Stimulated activated CD4-positive, alpha-beta T cell treated with anti-CD3 and anti-CD28 coated beads, Interleukin-15, amount 100 ng/mL, for 24 hours (primary cell): ENCODE data around the gene RNF207.
"Not testable (repeated sequence)": the region's sequence is repeated elsewhere in the genome, so short reads cannot be mapped to it uniquely, and the experiment has no call there.

Source experiments
- DNase-seq: peaks from one replicate; pipeline ENCODE4 v3.0.0-alpha.2; 2020

The RNF207 gene

DNA sequence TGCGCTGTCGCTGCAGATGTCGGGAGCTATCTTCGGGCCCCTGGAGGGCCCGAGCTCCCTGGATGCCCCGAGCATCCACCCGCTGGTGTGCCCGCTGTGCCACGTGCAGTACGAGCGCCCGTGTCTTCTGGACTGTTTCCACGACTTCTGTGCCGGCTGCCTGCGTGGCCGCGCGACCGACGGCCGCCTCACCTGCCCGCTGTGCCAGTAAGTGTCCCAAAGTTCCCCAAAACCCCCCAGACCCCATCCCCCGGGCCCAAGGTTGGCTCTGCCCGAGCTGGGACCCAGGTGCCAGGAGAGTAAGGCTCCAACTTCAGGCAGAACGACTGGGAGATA is 569 bp downstream of the RNF207 start:
- DNase-seq: no peak

DNA sequence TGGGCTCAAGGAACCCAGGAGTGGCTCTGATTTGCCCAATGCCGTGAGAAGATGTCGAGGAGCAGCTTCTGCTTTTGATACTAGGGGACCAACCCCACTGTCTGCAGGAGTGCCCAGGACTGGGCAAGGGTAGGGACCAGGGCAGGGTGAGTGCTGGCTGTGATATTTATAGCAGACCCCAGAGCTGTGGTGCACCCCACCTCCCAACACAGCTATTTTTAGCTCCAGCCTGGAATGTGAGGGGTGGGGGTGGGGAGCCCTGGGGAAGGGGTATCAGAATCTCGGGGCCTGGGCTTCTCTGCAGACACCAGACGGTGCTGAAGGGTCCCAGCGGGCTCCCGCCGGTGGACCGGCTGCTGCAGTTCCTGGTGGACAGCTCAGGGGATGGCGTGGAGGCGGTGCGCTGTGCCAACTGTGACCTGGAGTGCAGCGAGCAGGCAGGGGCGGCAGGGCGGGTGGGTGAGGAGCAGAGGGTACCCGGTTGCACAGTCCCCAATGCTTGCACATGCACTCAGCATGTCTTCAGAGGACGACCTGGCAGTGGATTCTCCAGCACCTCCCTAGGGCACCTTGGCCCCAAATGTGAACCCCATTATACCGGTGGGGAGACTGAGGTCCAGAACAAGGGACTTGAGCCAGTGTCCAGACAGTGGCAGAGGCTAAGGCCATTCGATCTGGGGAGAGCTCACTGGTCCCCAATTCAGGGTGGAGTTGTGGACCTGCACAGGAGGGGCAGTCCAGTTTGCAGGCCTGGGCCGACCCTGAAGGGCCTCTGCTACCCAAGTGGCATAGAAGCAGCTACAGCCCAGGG is 1.4 kb downstream of the RNF207 start:
- no peak for DNase-seq

DNA sequence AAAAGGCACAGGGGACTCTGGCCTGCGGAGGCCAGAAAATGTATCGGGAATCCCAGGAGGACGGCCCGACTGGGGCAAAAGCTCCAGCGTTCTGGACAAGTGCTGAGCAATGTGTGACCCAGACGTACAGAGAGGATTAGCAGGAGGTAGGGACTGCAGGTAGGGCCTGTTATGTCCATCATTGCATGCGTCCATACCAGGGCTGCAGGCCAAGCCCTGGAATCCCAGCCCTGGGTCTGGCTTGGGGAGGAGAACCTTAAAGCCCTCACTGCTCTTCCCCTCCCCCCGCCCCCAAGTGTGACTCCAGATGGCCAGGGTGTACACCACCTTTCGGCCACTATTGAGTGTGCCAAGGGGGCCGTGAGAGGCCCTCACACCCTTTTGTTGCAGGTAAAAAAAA is 2.0 kb downstream of the RNF207 start:
- no peak for DNase-seq

DNA sequence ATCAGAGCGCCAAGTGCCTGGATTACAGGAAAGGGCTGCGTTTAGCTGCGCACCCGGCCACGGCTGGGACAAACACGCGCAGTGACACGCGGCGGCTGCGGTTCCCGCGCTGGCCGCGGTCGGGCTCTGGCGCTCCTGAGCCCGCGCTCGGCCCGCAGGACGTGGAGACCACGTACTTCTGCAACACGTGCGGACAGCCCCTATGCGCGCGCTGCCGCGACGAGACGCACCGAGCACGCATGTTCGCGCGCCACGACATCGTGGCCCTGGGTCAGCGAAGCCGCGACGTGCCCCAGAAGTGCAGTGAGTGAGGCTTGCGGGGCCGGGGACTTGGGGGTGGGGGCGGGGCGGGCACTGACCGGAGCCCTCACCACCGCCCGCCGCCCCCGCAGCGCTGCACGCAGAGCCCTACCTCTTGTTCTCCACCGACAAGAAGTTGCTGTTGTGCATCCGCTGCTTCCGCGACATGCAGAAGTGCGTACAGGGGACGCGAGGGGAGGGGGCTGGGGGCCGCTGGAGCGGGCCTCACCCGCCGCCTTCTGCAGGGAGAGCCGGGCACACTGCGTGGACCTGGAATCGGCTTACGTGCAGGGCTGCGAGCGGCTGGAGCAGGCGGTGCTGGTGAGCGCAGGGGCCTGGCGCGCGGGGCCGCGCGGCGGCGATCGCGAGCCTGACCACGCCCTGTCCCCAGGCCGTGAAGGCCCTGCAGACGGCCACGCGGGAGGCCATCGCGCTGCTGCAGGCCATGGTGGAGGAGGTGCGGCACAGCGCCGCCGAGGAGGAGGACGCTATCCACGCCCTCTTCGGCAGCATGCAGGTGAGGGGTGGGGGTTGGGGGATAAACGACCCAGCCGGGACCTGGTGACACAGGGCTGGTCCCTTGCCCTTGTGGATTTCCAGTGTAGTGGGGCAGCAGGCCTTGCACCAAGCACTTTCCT is 3.1 kb downstream of the RNF207 start:
- peak; percentile 57 for DNase-seq

DNA sequence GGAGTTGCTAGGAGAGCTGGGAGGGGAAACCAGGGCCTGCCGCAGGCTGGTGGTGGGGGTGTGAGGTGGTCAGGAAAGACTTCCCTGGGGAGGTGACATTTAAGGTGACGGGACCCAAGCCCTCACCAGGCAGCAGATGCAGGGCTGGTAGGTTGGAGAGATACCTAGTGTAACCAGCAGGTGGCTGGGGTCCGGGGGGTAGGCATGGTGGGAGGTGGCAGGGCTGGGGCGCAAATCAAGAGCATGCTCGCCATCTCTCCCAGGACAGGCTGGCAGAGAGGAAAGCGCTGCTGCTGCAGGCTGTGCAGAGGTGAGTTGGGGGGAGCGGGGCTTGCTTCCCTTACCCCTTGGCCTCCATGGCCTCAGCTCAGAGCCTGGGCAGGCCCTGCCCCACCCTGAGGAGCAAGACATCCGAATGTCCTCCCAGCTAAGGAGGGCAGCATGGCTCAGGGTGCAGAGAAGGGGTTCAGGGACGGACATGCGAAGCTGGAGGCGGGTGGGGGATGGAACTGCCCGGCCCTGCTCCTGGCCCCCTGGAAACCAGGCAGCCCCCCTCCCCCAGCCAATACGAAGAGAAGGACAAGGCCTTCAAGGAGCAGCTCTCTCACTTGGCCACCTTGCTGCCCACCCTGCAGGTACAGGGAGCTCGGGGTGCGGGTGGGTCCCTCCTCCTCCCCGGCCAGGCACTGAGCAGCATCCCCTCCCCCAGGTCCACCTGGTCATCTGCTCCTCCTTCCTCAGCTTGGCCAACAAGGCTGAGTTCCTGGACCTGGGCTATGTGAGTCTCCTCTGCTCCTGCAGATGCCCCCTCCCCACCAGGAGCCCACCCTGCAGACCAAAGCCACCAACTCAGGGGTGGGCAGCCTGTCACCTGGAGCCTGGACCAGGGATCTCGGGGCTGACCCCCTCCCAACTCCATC is 4.0 kb downstream of the RNF207 start:
- peak; percentile 48 for DNase-seq

DNA sequence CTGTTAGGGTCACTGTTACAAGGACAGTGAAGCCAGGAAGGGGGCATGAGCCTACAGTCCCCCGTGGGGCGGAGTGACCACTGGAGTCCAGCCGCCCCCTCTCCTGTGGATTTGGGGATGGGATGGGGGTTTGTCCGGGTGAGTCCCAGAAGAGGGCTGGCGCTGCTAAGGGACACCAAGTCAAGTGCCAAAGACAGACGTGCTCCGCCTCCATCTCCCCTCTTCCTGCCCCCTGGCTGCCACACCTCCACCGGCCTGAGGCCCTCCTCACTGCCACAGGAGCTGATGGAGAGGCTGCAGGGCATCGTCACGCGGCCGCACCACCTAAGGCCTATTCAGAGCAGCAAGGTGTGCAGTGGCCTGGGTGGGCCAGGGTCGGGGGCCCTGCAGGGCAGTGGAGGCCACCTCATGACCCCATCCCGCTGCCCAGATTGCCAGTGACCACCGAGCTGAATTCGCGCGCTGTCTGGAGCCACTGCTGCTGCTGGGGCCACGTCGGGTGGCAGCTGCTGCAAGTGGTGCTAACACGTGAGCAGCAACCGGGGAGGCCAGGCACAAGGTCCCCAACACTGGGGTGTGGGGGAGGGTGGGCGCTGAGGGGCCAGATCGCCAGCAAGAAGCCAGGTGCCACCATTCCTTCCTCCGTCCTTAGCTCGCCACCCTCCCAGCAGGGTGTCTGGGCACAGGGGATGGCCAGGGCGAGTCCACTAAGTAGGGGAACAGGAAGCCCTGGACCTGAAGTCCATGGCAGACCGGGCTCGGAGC is 4.9 kb downstream of the RNF207 start:
- no peak for DNase-seq

DNA sequence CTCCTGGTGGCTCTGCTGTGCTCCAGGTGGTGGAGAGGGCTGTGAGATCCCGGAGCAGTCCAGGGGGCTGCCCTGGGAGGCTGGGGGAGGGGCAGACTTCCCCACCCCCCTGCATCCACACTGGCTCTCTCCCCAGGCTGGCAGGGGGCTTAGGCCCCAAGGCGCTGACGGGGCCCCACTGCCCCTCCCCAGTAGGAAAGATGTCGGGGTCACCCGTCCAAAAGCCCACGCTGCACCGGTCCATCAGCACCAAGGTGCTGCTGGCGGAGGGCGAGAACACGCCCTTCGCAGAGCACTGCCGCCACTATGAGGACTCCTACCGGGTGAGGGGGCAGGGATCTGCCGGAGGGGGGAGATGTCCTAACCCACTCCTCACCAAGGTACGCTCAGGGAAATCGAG is 5.8 kb downstream of the RNF207 start:
- DNase-seq: no peak

DNA sequence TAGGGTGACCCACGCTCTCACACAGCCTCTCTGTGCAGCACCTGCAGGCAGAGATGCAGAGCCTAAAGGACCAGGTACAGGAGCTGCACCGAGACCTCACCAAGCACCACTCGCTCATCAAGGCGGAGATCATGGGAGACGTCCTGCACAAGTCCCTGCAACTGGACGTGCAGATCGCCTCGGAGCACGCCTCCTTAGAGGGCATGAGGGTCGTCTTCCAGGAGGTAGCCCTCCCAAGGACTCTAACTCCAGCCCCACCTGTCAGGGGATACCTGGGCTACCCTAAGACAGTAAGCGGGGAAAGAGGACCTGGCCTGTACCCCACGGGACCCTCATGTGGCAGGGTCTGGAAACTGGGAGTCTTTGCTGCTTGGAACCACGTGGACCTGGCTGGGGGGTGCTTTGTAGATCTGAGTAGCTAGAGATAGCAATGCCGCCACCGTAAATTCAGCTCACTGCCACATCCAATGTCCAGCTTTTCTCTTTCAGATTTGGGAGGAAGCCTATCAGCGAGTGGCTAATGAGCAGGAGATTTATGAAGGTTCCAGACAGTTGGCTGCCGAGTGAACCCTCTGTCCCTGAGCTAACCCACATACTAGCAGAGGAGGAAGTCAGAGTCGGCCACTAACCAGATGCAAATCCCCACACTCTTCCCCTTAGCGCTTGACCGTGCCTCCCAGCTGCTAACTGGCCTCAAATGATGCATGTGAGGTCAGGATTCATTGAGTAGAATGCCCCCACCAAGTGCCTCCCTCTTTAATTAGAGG is 6.5 kb downstream of the RNF207 start:
- DNase-seq: no peak

DNA sequence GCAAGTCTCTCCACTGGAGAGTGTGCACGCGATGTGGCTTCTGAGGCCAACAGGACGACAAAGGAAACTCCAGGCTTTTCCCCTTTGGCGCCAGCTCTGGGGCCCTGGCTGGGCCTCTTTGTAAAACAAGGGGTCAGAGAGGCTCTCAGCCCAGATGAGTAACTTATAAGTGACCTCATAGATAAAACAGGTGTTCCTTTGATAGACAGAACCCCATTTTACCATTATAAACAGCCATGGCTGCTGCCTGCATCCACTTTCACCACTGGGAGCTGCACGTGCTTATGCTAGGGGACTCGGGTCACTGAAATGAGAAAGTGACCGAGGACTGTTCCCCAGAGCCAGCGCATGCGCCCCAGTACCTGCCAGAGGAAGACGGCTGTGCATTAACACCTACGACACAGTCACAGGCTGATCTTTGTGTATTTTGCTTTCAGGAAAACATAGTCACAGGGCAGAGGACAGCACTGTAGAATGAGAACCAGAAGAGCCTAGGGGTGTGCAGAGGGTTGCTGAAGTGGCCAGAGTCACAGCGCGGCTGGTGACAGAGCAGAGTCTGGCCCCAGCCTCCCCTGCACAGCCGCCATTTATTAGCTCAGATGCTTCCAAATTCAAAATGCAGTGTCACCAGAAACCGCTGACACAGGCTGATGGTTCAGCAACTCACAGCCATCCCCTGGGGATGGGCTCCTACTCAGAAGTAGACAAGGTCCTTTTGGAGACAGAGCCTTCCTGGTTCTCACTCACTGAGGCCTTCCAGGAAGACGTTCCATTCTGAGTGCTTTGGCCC is 12.7 kb downstream of the RNF207 start:
- no peak for DNase-seq

DNA sequence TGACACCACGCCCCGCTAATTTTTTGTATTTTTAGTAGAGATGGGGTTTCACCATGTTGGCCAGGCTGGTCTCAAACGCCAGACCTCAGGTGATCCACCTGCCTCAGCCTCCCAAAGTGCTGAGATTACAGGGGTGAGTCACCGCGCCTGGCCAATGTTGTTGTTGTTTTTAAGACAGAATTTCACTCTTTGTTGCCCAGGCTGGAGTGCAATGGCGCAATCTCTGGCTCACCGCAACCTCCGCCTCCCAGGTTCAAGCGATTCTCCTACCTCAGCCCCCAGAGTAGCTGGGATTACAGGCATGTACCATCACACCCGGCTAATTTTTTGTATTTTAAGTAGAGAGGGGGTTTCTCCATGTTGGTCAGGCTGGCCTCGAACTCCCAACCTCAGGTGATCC is 13.7 kb downstream of the RNF207 start:
- not testable (repeated sequence) for DNase-seq

DNA sequence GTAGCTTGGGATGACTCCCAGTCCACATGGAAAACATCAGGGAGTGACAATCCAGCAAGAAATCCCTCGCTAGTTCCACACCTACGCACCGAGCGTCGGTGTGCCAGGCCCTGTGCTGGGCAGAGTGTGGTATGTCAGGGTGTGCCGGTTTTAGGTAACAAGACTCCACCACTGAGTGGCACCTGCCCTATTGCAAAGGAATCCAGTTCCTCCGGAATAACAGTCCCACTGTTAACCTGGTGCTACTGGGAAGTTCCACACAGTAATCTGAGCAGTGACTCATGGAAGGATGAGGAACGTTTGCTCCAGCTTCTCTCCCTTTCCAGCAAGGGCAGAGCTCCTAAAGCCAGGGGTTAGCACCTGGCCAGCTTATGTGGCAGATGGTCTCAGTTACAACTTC is 14.3 kb downstream of the RNF207 start:
- DNase-seq: no peak

DNA sequence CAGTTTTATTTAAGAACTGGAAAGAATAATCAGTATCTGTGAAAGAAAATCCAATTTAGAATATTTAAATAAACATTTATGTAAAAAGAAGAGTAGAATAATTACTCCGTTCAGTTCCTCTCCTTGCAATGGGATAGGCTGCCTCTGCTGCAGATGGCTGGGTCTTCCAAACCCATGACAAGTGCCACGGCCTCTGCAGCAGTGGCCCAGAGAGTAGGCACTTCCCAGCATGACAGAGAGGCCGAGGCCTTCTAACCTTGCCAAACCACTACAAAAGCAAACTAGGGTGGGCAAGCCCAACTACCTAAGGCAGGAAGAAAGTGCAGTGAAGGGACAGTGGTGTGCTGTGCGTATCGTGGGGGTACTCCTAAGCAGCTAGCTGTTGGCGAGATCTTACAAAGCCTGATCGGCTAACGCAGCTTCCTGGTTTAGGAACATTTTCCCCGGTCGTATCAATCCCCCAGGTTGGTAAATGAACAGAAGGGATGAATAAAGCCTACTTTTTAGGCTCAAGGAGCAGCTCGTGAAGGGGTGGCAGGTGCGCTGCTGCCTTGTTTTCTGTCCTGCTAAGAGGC is 15.4 kb downstream of the RNF207 start:
- no peak for DNase-seq

DNA sequence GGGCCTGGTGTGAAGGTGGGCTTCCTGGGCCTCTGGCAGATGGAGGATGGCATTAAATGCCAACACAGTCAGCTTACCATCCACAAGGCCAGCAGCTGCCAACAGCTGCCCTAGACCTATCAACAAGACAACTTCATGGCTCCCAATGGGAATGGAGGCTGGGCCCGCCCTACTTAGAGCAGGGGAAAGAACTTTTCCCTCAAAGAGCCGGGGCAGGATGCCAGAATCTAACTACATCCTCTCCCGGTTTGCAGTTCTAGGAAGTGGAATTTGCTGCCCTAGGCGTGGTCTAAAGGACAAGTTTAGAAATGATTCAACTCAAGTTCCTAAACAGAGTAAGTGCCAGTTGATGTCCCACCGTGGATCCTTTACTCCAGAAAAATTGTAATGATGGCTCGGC is 16.7 kb downstream of the RNF207 start:
- DNase-seq: no peak

DNA sequence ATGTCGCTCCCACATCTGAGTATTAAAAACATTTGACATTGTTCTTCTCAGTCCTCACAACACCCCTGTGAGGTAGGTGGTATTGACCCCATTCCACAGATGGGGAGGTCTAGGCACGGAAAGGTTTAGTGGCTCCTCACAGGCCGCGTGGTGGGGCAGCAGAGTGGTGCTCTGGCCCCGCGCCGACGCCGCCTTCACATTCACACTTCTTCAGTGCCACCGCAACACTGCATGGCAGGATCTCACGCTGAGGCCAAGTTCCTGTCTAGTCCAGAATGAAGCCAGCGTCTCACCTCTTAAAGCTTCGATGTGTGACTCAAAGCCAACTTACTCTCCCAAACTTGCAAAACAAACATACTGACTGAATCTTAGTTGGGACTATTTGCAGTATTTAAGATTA is 17.7 kb downstream of the RNF207 start:
- DNase-seq: no peak

DNA sequence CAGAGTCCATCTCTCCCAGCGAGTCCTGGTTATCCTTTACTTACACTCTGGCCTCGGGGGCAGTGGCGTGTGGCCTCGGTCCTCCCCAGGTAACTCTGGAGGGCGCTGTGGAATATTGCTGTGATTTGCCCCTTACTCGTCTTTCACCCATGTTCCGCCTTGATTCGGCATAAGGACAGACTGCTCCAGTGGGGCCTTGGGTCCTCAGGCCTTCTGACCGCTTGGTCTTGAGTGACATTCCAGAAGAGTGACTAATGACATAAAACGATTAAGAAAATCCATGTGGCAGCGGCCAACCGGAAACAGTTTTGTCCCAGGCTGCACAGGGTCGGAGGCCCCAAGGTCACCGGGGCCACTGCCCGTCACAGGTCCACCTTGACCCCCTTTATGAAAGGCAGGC is 18.8 kb downstream of the RNF207 start:
- no peak for DNase-seq

DNA sequence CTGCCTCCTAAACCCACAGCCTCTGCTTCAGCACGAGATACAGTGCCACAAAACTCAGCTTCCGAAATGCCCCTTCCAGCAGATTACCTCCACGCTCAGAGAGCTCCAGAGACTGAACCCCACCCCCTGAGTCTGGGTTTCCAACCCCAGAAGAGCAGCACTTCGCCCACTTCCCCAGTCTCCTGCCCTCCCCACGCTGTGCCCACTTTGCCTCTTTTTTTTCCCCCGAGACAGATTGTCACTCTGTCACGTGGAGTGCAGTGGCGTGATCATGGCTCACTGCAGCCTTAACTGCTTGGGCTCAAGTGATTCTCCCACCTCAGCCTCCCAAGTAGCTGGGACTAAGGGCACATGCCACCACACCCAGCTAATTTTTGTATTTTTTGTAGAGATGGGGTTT is 19.7 kb downstream of the RNF207 start:
- no peak for DNase-seq

DNA sequence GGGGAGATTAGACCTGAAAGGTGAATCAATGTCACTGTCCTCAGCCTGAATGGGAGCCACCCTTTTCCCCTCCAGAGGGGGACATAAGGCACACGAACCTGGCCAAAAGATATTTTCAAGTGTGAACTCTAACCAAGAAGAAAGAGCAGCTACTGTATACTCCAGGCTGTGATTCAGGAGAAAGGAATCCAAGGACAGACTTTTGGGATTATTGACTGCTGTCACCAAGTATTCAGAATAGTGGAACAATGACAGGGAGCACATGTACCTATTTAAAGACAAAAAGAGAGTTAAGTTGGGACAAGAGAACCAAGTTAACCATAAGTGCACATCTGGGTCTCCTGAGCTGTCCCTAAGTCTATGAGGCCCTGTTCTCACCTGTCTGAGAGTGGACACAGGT is 27.5 kb downstream of the RNF207 start:
- no peak for DNase-seq

DNA sequence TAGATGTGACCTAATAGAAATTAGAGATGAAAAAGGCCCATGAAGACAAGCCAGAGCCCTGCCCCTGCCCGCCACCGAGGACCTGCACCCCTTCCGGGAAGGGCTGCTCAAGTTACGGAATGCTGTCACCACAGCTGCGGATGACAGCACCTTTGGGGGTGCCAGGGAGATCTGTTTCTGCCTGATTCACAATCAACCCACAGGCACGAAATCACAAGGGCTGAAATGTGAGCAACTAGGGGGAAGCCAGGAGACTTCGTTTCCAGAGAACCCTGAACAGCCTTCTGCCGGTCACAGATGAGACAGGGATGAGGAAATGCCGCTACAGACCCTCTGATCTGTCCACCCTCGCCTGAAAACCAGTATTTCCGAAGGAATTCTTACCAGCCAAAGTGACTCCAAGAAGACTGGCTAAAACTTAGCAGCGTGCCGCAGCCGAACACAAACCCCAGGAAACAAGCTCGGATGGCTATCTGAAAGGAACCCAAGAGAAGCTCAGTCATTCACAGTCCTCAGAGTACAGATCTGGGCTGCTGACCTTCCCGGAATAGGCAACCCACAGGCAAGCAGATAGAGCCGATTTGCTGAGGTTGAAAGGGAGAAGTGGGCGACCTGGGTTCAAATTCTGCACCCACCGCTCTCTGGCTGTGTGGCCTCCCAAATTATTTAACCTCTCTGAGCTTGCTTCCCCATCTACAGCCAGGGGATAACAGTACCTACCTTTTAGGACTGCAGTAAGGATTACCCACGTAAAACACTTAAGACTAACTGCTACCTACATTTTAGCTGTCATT is 28.8 kb downstream of the RNF207 start:
- no peak for DNase-seq

DNA sequence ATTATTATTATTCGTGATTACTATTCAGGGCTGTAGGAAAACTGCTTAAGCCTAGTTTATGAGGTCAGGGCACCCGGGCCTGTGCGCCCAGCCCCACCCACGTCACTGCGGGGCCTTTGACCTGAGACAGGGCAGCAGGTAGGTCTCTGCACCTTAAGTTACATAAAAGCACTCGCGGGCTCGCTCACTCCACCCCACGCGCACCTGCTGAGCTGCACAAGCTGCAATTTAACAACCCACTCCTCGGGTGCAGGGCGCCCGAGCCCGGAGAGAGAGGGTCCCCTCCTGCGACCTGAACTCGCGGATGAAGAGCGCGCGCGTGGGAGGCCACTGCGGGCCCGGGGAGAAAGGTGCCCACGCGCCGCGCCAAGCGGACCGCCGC is 29.4 kb downstream of the RNF207 start:
- DNase-seq: peak; percentile 48

DNA sequence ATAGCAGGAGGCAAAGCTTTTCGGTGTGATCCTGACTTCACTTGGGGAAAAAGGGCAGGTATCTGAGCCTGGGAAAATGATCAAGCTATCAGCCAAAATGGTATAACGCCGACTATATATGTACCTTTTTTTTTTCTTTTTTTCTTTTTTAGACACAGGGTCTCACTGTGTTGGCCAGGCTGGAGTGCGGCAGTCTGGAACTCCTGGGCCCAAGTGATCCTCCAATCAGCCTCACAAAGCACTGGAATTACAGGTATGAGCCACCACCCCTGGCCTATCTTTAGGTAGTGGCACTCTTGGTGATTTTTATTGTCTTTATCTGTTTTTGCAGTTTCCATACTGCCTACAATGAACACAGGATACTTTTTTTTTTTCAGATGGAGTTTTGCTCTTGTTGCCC is 31.2 kb downstream of the RNF207 start:
- DNase-seq: no peak
